Caco-2 (cell line): ENCODE data around the gene MAP7D1. TPM values are rescaled to one million over a fixed set of nuclear protein-coding genes. Genes with fewer than 3 reads are reported as not detected.

ENCODE experiments used
- BruUV-seq: library from RNA; stranded (reverse); fragments of 400-500 nt; replicated peaks from 2 replicates; lab custom pipeline; 2021; lab: Mats Ljungman, UMichigan
- CTCF ChIA-PET: fragments of 300-600 bp; sonication (Branson Sonifier 250); formaldehyde crosslinking; loops from one replicate; lab custom pipeline; 2022; ENCODE audit warnings: antibody characterized with exemption; lab: Charles Lee
- POLR2A ChIA-PET: fragments of 300-600 bp; sonication (Branson Sonifier 250); formaldehyde crosslinking; loops from one replicate; lab custom pipeline; 2022; ENCODE audit warnings: antibody characterized with exemption; lab: Charles Lee
- DNase-seq, 2 experiments: peaks; one replicate each; pipeline versions ENCODE4 v3.0.0 to v3.0.0-alpha.2; 2020 to 2022
- H3K27me3 ChIP-seq: replicated peaks from 2 replicates; pipeline ENCODE4 v1.6.0; 2011; ENCODE audit warnings: low read length; ENCODE audit not compliant: control insufficient read depth, insufficient read depth
- H3K36me3 ChIP-seq: 2 replicates; pipeline ENCODE4 v1.5.1; 2011; ENCODE audit warnings: low read length; ENCODE audit not compliant: control insufficient read depth, insufficient read depth
- H3K4me1 ChIP-seq: fragments of 250-450 bp; sonication (Bioruptor Pico); 2 replicates; pipeline ENCODE4 v1.5.1; 2020; ENCODE audit warnings: mild to moderate bottlenecking
- H3K4me3 ChIP-seq: 2 replicates; pipeline ENCODE4 v1.5.1; 2011; ENCODE audit warnings: low read depth, mild to moderate bottlenecking, control low read depth, low read length
- H3K9me3 ChIP-seq: fragments of 250-450 bp; sonication (Bioruptor Pico); 2 replicates; pipeline ENCODE4 v1.5.1; 2020; ENCODE audit warnings: mild to moderate bottlenecking, moderate library complexity
- H3K27ac Mint-ChIP-seq: one replicate; pipeline ENCODE4 v1.8.0; 2022; ENCODE audit warnings: mixed read lengths; ENCODE audit not compliant: unreplicated experiment
- H3K27me3 Mint-ChIP-seq: one replicate; pipeline ENCODE4 v1.8.0; 2022; ENCODE audit warnings: mixed read lengths; ENCODE audit not compliant: insufficient read depth, unreplicated experiment
- H3K36me3 Mint-ChIP-seq: one replicate; pipeline ENCODE4 v1.8.0; 2022; ENCODE audit warnings: mild to moderate bottlenecking, mixed read lengths; ENCODE audit not compliant: insufficient read depth, unreplicated experiment
- H3K4me1 Mint-ChIP-seq: one replicate; pipeline ENCODE4 v1.8.0; 2022; ENCODE audit warnings: low read depth, mixed read lengths; ENCODE audit not compliant: unreplicated experiment
- H3K4me3 Mint-ChIP-seq: one replicate; pipeline ENCODE4 v1.8.0; 2022; ENCODE audit warnings: mild to moderate bottlenecking, moderate library complexity, mixed read lengths; ENCODE audit not compliant: unreplicated experiment
- H3K9me3 Mint-ChIP-seq: one replicate; pipeline ENCODE4 v1.8.0; 2022; ENCODE audit warnings: mixed read lengths; ENCODE audit not compliant: unreplicated experiment
- CTCF ChIP-seq, 2 experiments: fragments of 200-600 bp in 1 of 2; IDR thresholded peaks; 1 replicate in 1 of 2; 2 replicates in 1 of 2; pipeline versions ENCODE4 v1.5.1 to v1.8.0; 2011 to 2022; ENCODE audit warnings: antibody characterized with exemption in 1 of 2, control low read depth in 1 of 2, inconsistent platforms in 1 of 2, low read depth in 1 of 2, low read length in 1 of 2, mild to moderate bottlenecking in 1 of 2, moderate library complexity in 1 of 2; ENCODE audit not compliant: insufficient read depth in 1 of 2, severe bottlenecking in 1 of 2, unreplicated experiment in 1 of 2
- intact Hi-C: fragments of 100-400 bp; cut with micrococcal nuclease; formaldehyde crosslinking; loops from one replicate; pipeline ENCODE4 v1.10.0; 2022; ENCODE audit not compliant: unreplicated experiment
- total RNA-seq: library from RNA; stranded (reverse); gene quantifications from 2 replicates; pipeline ENCODE4 v1.2.3, GENCODE V29; 2022

Gene MAP7D1
- total RNA-seq, 1 experiment from 2014 or later, result 37.7 TPM

- peak overlapping the region; percentile 73 for H3K4me3 Mint-ChIP-seq
- no peaks in the 10 kb centered on the region for H3K9me3 ChIP-seq
- TF ChIP-seq CTCF (IDR thresholded peaks at IDR 0.05; ENCODE audit: insufficient read depth in 1 of 2, low read depth in 1 of 2, low read length in 1 of 2, severe bottlenecking in 1 of 2, unreplicated experiment in 1 of 2), result no peak
- peak overlapping the region; percentile 53 for H3K4me3 ChIP-seq
- ChIA-PET POLR2A (no interaction called here), CTCF (no interaction called here)
- peak overlapping the region; percentile 87 for H3K27ac Mint-ChIP-seq
- intact Hi-C loops, result no loop called here
- no peaks in the 10 kb centered on the region for H3K27me3 Mint-ChIP-seq
- BruUV-seq, result no TSS peak
- peaks cover 19% of the 10 kb centered on the region for H3K4me1 Mint-ChIP-seq
- peaks cover 14% of the 10 kb centered on the region for H3K4me1 ChIP-seq
- H3K36me3 ChIP-seq, result no peaks in the 10 kb centered on the region
- H3K36me3 Mint-ChIP-seq, result peaks cover 11% of the 10 kb centered on the region
- H3K27me3 ChIP-seq, result no peaks in the 10 kb centered on the region
- no peaks in the 10 kb centered on the region for H3K9me3 Mint-ChIP-seq
- no peak for DNase-seq
Observed at GRCh38 chr1:36154765-36155407, 1.1 kb upstream of the MAP7D1 start.

- BruUV-seq, result TSS peak; percentile 42
- peak overlapping the region; percentile 81 for H3K27ac Mint-ChIP-seq
- intact Hi-C loops, result no loop called here
Observed at GRCh38 chr1:36156329-36157114, 562 bp downstream of the MAP7D1 start.

More at GRCh38 chr1:36156329-36157114, 562 bp downstream of the MAP7D1 start:
- peaks cover 6% of the 10 kb centered on the region; the same call in 1 of the 2 replicates for H3K4me1 ChIP-seq
- no peaks in the 10 kb centered on the region for H3K36me3 ChIP-seq
- no peaks in the 10 kb centered on the region for H3K27me3 ChIP-seq
- DNase-seq, result peak; percentile 56 to 59
- Mint-ChIP-seq H3K4me1 (peaks cover 20% of the 10 kb centered on the region), H3K27me3 (no peaks in the 10 kb centered on the region), H3K4me3 (peak overlapping the region; percentile 82), H3K36me3 (peaks cover 10% of the 10 kb centered on the region), H3K9me3 (no peaks in the 10 kb centered on the region)
- ChIA-PET CTCF (interaction anchor here (1.0 kb wide), 1 partner anchor 32 kb away, joined by 3 read pairs; no protein-coding TSS in a partner anchor), POLR2A (no interaction called here)
- H3K9me3 ChIP-seq, result no peaks in the 10 kb centered on the region
- H3K4me3 ChIP-seq, result peak overlapping the region; percentile 53
- TF ChIP-seq CTCF (IDR thresholded peaks at IDR 0.05; ENCODE audit: insufficient read depth in 1 of 2, low read depth in 1 of 2, low read length in 1 of 2, severe bottlenecking in 1 of 2, unreplicated experiment in 1 of 2), result no peak
